A673 (cell line): Measurements from ENCODE around the gene HABP2. TPM values are rescaled to one million over a fixed set of nuclear protein-coding genes. Genes with fewer than 3 reads are reported as not detected.

Experiments
- BruUV-seq: library from RNA; stranded (reverse); fragments of 400-500 nt; replicated peaks from 2 replicates; lab custom pipeline; 2021; lab: Mats Ljungman, UMichigan
- CTCF ChIA-PET: fragments of 300-600 bp; sonication (Branson Sonifier 250); formaldehyde crosslinking; loops from one replicate; lab custom pipeline; 2022; ENCODE audit warnings: antibody characterized with exemption; lab: Charles Lee
- POLR2A ChIA-PET: fragments of 300-600 bp; sonication (Branson Sonifier 250); formaldehyde crosslinking; loops from one replicate; lab custom pipeline; 2022; ENCODE audit warnings: antibody characterized with exemption; ENCODE audit not compliant: low non-redundant PET; lab: Charles Lee
- DNase-seq: peaks from one replicate; pipeline ENCODE4 v3.0.0-alpha.2; 2015; ENCODE audit warnings: low spot score
- H3K27ac ChIP-seq: fragments of 200-600 bp; sonication (generic); 2 replicates; pipeline ENCODE4 v1.5.1; 2016; ENCODE audit warnings: mixed run types, low read depth, mild to moderate bottlenecking, mixed read lengths, antibody characterized with exemption, low read length; ENCODE audit not compliant: poor library complexity, severe bottlenecking
- H3K27me3 ChIP-seq: fragments of 200-600 bp; sonication (generic); replicated peaks from 2 replicates; pipeline ENCODE4 v1.6.1; 2017; ENCODE audit warnings: mixed run types, low read depth, mild to moderate bottlenecking, mixed read lengths, antibody characterized with exemption, low read length; ENCODE audit not compliant: insufficient read depth, poor library complexity
- H3K36me3 ChIP-seq: fragments of 200-600 bp; sonication (generic); 2 replicates; pipeline ENCODE4 v1.6.1; 2016; ENCODE audit warnings: mixed run types, mild to moderate bottlenecking, mixed read lengths, antibody characterized with exemption, low read length; ENCODE audit not compliant: insufficient read depth, poor library complexity, severe bottlenecking
- H3K4me1 ChIP-seq: fragments of 200-600 bp; sonication (generic); 2 replicates; pipeline ENCODE4 v1.6.1; 2017; ENCODE audit warnings: mixed run types, mild to moderate bottlenecking, mixed read lengths, antibody characterized with exemption, low read length; ENCODE audit not compliant: insufficient read depth, poor library complexity, severe bottlenecking
- H3K4me3 ChIP-seq: fragments of 200-600 bp; sonication (generic); 2 replicates; pipeline ENCODE4 v1.5.1; 2016; ENCODE audit warnings: low read depth, mixed run types, mild to moderate bottlenecking, mixed read lengths, low read length; ENCODE audit not compliant: poor library complexity, severe bottlenecking
- H3K9me3 ChIP-seq: fragments of 200-600 bp; sonication (generic); 2 replicates; pipeline ENCODE4 v1.6.1; 2016; ENCODE audit warnings: mixed run types, low read depth, mild to moderate bottlenecking, mixed read lengths, antibody characterized with exemption, low read length; ENCODE audit not compliant: poor library complexity, severe bottlenecking
- EZH2 ChIP-seq: fragments of 200-600 bp; sonication (generic); IDR thresholded peaks from 2 replicates; pipeline ENCODE4 v1.6.1; 2017; ENCODE audit warnings: borderline replicate concordance, low read depth, mild to moderate bottlenecking, mixed read lengths, antibody characterized with exemption, low read length; ENCODE audit not compliant: poor library complexity, severe bottlenecking
- intact Hi-C: fragments of 100-400 bp; cut with micrococcal nuclease; formaldehyde crosslinking; loops from one replicate; pipeline ENCODE4 v1.10.0; 2022; ENCODE audit not compliant: unreplicated experiment
- total RNA-seq: library from RNA; stranded (reverse); gene quantifications from 2 replicates; pipeline ENCODE4 v1.2.3, GENCODE V29; 2021
- TF ChIP-seq, protein P1 (sequence below): fragments of 300-800, 200-600 bp; sonication (generic); conservative IDR thresholded peaks from 2 replicates; pipeline ENCODE4 v1.5.1; 2017; ENCODE audit warnings: low read depth, mild to moderate bottlenecking, antibody characterized with exemption, low read length, moderate library complexity, mixed read lengths

Gene HABP2
- total RNA-seq, 1 experiment from 2014 or later = not detected

GRCh38 chr10:113622831-113623230, 70.0 kb downstream of the HABP2 start:
- TF ChIP-seq, protein P1, sequence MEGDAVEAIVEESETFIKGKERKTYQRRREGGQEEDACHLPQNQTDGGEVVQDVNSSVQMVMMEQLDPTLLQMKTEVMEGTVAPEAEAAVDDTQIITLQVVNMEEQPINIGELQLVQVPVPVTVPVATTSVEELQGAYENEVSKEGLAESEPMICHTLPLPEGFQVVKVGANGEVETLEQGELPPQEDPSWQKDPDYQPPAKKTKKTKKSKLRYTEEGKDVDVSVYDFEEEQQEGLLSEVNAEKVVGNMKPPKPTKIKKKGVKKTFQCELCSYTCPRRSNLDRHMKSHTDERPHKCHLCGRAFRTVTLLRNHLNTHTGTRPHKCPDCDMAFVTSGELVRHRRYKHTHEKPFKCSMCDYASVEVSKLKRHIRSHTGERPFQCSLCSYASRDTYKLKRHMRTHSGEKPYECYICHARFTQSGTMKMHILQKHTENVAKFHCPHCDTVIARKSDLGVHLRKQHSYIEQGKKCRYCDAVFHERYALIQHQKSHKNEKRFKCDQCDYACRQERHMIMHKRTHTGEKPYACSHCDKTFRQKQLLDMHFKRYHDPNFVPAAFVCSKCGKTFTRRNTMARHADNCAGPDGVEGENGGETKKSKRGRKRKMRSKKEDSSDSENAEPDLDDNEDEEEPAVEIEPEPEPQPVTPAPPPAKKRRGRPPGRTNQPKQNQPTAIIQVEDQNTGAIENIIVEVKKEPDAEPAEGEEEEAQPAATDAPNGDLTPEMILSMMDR = no peak
- no peak for TF ChIP-seq EZH2
- no TSS peak for BruUV-seq
- ChIA-PET POLR2A (interaction anchor here (0.6 kb wide), 1 partner anchor 91 kb away, joined by 3 read pairs; no protein-coding TSS in a partner anchor), CTCF (no interaction called here)
- Histone ChIP-seq H3K9me3 (no peaks in the 10 kb centered on the region), H3K36me3 (no peaks in the 10 kb centered on the region), H3K4me3 (no peak overlapping the region), H3K27me3 (no peaks in the 10 kb centered on the region), H3K4me1 (no peaks in the 10 kb centered on the region), H3K27ac (no peak overlapping the region)
- intact Hi-C loops = no loop called here
- DNase-seq = no peak

- H3K9me3 ChIP-seq = no peaks in the 10 kb centered on the region
- H3K27ac ChIP-seq = no peak overlapping the region
- intact Hi-C loops = no loop called here
- H3K27me3 ChIP-seq = no peaks in the 10 kb centered on the region
- no peak for TF ChIP-seq EZH2
- TF ChIP-seq, protein P1 = no peak
- no peak overlapping the region for H3K4me3 ChIP-seq
- no peak for DNase-seq
- POLR2A ChIA-PET = no interaction called here
- H3K4me1 ChIP-seq = no peaks in the 10 kb centered on the region
- no TSS peak for BruUV-seq
- CTCF ChIA-PET = no interaction called here
- no peaks in the 10 kb centered on the region for H3K36me3 ChIP-seq
Observed at GRCh38 chr10:113625461-113626186, 72.8 kb downstream of the HABP2 start.

DNA sequence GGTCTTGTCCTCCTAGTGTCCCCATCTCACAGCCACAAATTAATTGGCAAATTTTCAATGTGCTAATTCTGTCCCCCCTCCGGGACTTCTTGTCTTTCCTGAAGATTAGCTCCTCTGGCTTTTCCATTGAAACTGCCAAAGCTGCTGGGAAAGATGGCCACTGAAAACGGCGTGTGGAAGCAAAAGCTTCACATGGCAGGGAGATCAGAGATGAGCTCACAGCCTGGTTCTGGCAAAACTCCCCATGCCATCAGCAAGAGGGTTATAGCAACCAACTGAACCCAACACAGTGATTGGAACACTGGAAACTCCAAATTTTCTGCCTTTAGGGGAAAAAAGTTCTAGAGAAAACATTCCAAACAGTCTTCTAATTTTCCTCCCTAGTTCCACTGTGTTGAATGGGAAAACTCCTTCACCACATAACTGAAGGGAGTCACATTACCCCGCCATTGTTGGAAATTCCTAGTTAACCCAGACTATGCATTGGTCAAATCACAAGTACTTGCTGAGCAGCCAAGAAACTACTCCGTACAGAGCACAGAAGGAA, 74.0 kb downstream of the HABP2 start:
- BruUV-seq = no TSS peak
- TF ChIP-seq, protein P1 = no peak
- H3K27ac ChIP-seq = no peak overlapping the region
- H3K36me3 ChIP-seq = no peaks in the 10 kb centered on the region
- DNase-seq = no peak
- ChIA-PET POLR2A (no interaction called here), CTCF (no interaction called here)
- no peaks in the 10 kb centered on the region for H3K27me3 ChIP-seq
- H3K4me1 ChIP-seq = peaks cover 8% of the 10 kb centered on the region
- intact Hi-C loops = no loop called here
- no peaks in the 10 kb centered on the region for H3K9me3 ChIP-seq
- no peak overlapping the region for H3K4me3 ChIP-seq
